Endothelial cell (in vitro differentiated cells): ENCODE data around the gene JMJD8. TPM values are rescaled to one million over a fixed set of nuclear protein-coding genes. Genes with fewer than 3 reads are reported as not detected.

Experiments
- DNase-seq: peaks from one replicate; pipeline ENCODE4 v3.0.0; 2021; ENCODE audit warnings: low spot score
- H3K27ac Mint-ChIP-seq: one replicate; pipeline ENCODE4 v1.8.0; 2021; ENCODE audit warnings: mixed read lengths, inconsistent platforms; ENCODE audit not compliant: unreplicated experiment
- H3K27me3 Mint-ChIP-seq: one replicate; pipeline ENCODE4 v1.8.0; 2021; ENCODE audit warnings: mild to moderate bottlenecking, moderate library complexity, mixed read lengths, inconsistent platforms; ENCODE audit not compliant: unreplicated experiment
- H3K36me3 Mint-ChIP-seq: one replicate; pipeline ENCODE4 v1.8.0; 2021; ENCODE audit warnings: mild to moderate bottlenecking, low read depth, mixed read lengths, inconsistent platforms; ENCODE audit not compliant: unreplicated experiment
- H3K4me1 Mint-ChIP-seq: one replicate; pipeline ENCODE4 v1.8.0; 2021; ENCODE audit warnings: mild to moderate bottlenecking, mixed read lengths, inconsistent platforms; ENCODE audit not compliant: unreplicated experiment
- H3K4me3 Mint-ChIP-seq: one replicate; pipeline ENCODE4 v1.8.0; 2021; ENCODE audit warnings: mild to moderate bottlenecking, mixed read lengths, inconsistent platforms; ENCODE audit not compliant: unreplicated experiment
- H3K9me3 Mint-ChIP-seq: one replicate; pipeline ENCODE4 v1.8.0; 2021; ENCODE audit warnings: mixed read lengths, inconsistent platforms; ENCODE audit not compliant: unreplicated experiment
- total RNA-seq: library from RNA; stranded (reverse); fragmentation: NEBNext Ultra II Directional; extraction: Animal tissue kit (Norgen Biotek cat#: 25700); gene quantifications from one replicate; pipeline ENCODE4 v1.2.1, GENCODE V29; 2021; ENCODE audit not compliant: unreplicated experiment
- TF ChIP-seq, protein P1 (sequence below): fragments of 200-600 bp; sonication (generic); IDR thresholded peaks from one replicate; pipeline ENCODE4 v1.5.0; 2021; ENCODE audit warnings: antibody characterized with exemption; ENCODE audit not compliant: unreplicated experiment

The JMJD8 gene
- total RNA-seq, 1 donor from 2014 or later: 31.6 TPM

DNA sequence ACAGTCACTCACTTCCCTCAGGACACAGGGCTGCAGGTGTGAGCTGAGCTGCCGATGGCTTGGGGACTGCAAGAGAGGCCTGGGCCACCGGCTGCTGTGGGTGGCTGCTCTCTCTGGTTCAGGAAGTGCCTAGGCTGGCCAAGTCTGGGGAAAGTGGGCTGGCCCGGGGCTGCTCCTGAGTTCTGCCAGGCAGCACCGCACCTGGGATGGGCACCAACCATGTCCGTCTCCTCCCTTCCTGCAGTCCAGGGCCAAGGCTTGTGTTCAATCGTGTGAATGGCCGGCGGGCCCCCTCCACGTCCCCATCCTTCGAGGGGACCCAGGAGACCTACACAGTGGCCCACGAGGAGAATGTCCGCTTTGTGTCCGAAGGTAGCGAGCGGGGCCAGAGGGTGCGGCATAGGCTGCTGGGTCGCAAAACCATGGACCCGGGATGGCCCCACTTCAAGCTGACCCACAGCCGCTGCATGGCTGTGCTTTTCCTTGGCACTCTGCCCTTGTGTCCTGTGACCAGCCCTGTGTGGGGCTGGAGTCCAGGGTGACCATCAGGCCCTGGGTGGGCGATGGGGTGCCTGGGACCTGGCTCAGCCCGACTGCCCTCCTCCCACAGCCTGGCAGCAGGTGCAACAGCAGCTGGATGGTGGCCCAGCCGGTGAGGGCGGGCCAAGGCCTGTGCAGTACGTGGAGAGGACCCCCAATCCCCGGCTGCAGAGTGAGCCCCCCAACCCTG lies 36.8 kb downstream of the JMJD8 start:
- DNase-seq: no peak
- no peaks in the 10 kb centered on the region for H3K4me1 Mint-ChIP-seq
- no peak overlapping the region for H3K4me3 Mint-ChIP-seq
- no peaks in the 10 kb centered on the region for H3K36me3 Mint-ChIP-seq
- no peak overlapping the region for H3K27ac Mint-ChIP-seq
- H3K9me3 Mint-ChIP-seq: no peaks in the 10 kb centered on the region
- TF ChIP-seq, protein P1, sequence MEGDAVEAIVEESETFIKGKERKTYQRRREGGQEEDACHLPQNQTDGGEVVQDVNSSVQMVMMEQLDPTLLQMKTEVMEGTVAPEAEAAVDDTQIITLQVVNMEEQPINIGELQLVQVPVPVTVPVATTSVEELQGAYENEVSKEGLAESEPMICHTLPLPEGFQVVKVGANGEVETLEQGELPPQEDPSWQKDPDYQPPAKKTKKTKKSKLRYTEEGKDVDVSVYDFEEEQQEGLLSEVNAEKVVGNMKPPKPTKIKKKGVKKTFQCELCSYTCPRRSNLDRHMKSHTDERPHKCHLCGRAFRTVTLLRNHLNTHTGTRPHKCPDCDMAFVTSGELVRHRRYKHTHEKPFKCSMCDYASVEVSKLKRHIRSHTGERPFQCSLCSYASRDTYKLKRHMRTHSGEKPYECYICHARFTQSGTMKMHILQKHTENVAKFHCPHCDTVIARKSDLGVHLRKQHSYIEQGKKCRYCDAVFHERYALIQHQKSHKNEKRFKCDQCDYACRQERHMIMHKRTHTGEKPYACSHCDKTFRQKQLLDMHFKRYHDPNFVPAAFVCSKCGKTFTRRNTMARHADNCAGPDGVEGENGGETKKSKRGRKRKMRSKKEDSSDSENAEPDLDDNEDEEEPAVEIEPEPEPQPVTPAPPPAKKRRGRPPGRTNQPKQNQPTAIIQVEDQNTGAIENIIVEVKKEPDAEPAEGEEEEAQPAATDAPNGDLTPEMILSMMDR: no peak
- H3K27me3 Mint-ChIP-seq: peaks cover 7% of the 10 kb centered on the region

- peaks cover 7% of the 10 kb centered on the region for H3K27me3 Mint-ChIP-seq
- no peak for DNase-seq
- H3K4me1 Mint-ChIP-seq: no peaks in the 10 kb centered on the region
- H3K9me3 Mint-ChIP-seq: no peaks in the 10 kb centered on the region
- H3K36me3 Mint-ChIP-seq: no peaks in the 10 kb centered on the region
- no peak overlapping the region for H3K4me3 Mint-ChIP-seq
- TF ChIP-seq, protein P1: no peak
- no peak overlapping the region for H3K27ac Mint-ChIP-seq
Measured at GRCh38 chr16:646679-647172, 37.4 kb downstream of the JMJD8 start.

DNA sequence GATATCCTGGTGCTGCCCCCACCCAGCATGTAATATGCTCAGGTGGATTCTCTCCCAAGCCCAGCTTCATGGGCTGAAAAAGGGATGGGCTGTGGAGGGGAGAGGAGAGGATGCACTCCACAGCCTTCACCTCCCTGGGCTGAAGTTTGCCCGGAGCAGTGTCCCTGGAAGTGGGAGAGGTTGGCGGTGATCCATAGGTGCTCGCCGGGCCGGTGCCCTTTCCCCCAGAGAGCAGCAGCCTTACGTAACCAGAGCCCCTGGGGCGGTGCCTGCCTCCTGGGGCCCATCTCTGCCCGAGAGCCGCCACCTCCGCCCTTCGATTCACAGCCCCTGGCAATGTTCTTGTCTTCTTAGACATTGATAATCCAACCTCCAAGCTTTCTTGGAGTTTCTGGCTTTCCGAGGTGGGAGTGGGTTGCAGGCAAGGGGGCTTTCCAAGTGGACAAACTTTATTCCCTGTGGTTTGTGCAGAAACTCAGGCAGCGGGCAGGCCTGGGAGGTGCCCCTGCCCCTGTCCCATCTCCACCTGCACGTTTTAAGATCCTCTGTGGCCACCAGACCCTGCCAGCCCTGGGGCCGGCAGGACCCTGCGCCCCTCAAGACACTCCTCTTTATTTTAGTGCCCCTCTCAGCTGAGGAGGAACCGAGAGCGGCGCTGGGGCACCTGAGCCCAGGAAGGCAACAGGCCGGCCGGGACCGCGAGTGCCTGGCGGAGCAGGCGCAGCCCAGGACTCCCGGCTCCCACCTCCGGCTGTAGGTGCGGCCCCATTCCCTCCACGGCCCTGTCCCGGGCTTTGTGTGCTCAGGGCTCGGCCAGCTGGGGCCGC lies 38.1 kb downstream of the JMJD8 start:
- H3K4me1 Mint-ChIP-seq: no peaks in the 10 kb centered on the region
- H3K27me3 Mint-ChIP-seq: peaks cover 7% of the 10 kb centered on the region
- H3K9me3 Mint-ChIP-seq: no peaks in the 10 kb centered on the region
- no peak overlapping the region for H3K27ac Mint-ChIP-seq
- TF ChIP-seq, protein P1: no peak
- H3K4me3 Mint-ChIP-seq: no peak overlapping the region
- DNase-seq: no peak
- H3K36me3 Mint-ChIP-seq: no peaks in the 10 kb centered on the region

- no peak overlapping the region for H3K27ac Mint-ChIP-seq
- no peak overlapping the region for H3K4me3 Mint-ChIP-seq
- no peaks in the 10 kb centered on the region for H3K36me3 Mint-ChIP-seq
- H3K9me3 Mint-ChIP-seq: no peaks in the 10 kb centered on the region
- TF ChIP-seq, protein P1: no peak
- H3K27me3 Mint-ChIP-seq: peaks cover 3% of the 10 kb centered on the region
- H3K4me1 Mint-ChIP-seq: peaks cover 2% of the 10 kb centered on the region
- DNase-seq: no peak
Measured at GRCh38 chr16:644556-644955, 39.6 kb downstream of the JMJD8 start.

DNA sequence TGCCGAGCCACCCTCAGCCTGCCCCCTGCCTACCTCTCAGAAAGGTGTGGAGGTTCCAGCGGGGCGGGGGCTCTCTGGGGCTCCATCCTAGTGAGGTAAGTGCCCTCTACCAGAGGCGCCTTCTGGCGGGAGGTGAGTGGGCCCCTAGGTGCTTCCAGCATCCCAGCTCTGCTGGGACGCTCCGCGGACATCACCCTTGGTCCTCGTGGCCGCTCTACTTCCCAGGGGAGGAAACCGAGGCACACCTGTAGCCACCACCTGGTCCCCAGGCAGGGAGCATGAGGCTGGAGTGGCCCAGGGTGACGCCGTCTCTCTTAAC lies 41.1 kb downstream of the JMJD8 start:
- no peak overlapping the region for H3K27ac Mint-ChIP-seq
- no peaks in the 10 kb centered on the region for H3K9me3 Mint-ChIP-seq
- H3K4me3 Mint-ChIP-seq: no peak overlapping the region
- H3K4me1 Mint-ChIP-seq: peaks cover 2% of the 10 kb centered on the region
- TF ChIP-seq, protein P1: no peak
- H3K27me3 Mint-ChIP-seq: peaks cover 3% of the 10 kb centered on the region
- no peak for DNase-seq
- H3K36me3 Mint-ChIP-seq: no peaks in the 10 kb centered on the region
